Gastroesophageal sphincter (tissue), 4 donors: ENCODE measurements around the gene FAM118B. TPM values are rescaled to one million over a fixed set of nuclear protein-coding genes. Genes with fewer than 3 reads are reported as not detected.

Experiments
- ATAC-seq: fragments of 150-250 bp; one replicate; pipeline ENCODE4 v1.9.1; 2016; ENCODE audit warnings: mild to moderate bottlenecking, moderate library complexity
- H3K27ac ChIP-seq, 4 donors: fragments of 200-600 bp; sonication (generic) in 3 of 4; 1 replicate in 3 of 4; 2 replicates in 1 of 4; pipeline ENCODE4 v1.5.1; 2016 to 2019
- H3K27me3 ChIP-seq: fragments of 200-600 bp; sonication (generic); one replicate; pipeline ENCODE4 v1.5.1; 2019
- H3K36me3 ChIP-seq, 2 donors: fragments of 200-600 bp; sonication (generic); one replicate each; pipeline ENCODE4 v1.5.1; 2019; ENCODE audit warnings: control low read depth in 1 of 2
- H3K4me1 ChIP-seq, 3 donors: fragments of 200-600 bp; sonication (generic); 1 replicate in 2 of 3; 2 replicates in 1 of 3; pipeline ENCODE4 v1.5.1; 2016 to 2019; ENCODE audit warnings: control low read depth in 2 of 3
- H3K4me3 ChIP-seq, 2 donors: fragments of 200-600 bp; sonication (generic); one replicate each; pipeline ENCODE4 v1.5.1; 2019; ENCODE audit warnings: mild to moderate bottlenecking in 1 of 2, moderate library complexity in 1 of 2
- H3K9me3 ChIP-seq, 3 donors: fragments of 200-600 bp; sonication (generic); one replicate each; pipeline ENCODE4 v1.5.1; 2017 to 2019; ENCODE audit warnings: control low read depth in 2 of 3
- EP300 ChIP-seq: sonication (generic); formaldehyde crosslinking; IDR thresholded peaks from one replicate; pipeline ENCODE4 v1.6.1; 2017; ENCODE audit warnings: antibody characterized with exemption, mild to moderate bottlenecking
- POLR2A ChIP-seq, 2 donors: fragments of 450-650 bp; IDR thresholded peaks; one replicate each; pipeline ENCODE4 v1.6.1; 2017; ENCODE audit warnings: antibody characterized with exemption in 2 of 2, mild to moderate bottlenecking in 2 of 2, moderate library complexity in 1 of 2
- POLR2AphosphoS5 ChIP-seq: sonication (generic); formaldehyde crosslinking; IDR thresholded peaks from one replicate; pipeline ENCODE4 v1.6.1; 2017; ENCODE audit warnings: antibody characterized with exemption
- WGBS, 2 donors: methylation state at CpG; one replicate each; pipeline ENCODE4 v1.1.5; 2018; ENCODE audit warnings: low coverage in 1 of 2; 5-methylcytosine and 5-hydroxymethylcytosine counted together
- total RNA-seq, 4 donors: library from RNA; depleted of rRNA; stranded (reverse); fragments of >200 nt; gene quantifications; one replicate each; pipeline ENCODE4 v1.1.0, GENCODE V29; 2016
- TF ChIP-seq, protein P1 (sequence below), 4 experiments: fragments of 200-600 bp in 2 of 4; fragments of 450-650 bp in 2 of 4; sonication (generic) in 1 of 4; IDR thresholded peaks; one replicate each; pipeline ENCODE4 v1.5.1; 2017 to 2019; ENCODE audit warnings: antibody characterized with exemption in 4 of 4, mild to moderate bottlenecking in 2 of 4, moderate library complexity in 2 of 4

FAM118B gene
- total RNA-seq, 4 donors from 2014 or later: 15.5 to 24.0 (median 19.9) TPM

DNA sequence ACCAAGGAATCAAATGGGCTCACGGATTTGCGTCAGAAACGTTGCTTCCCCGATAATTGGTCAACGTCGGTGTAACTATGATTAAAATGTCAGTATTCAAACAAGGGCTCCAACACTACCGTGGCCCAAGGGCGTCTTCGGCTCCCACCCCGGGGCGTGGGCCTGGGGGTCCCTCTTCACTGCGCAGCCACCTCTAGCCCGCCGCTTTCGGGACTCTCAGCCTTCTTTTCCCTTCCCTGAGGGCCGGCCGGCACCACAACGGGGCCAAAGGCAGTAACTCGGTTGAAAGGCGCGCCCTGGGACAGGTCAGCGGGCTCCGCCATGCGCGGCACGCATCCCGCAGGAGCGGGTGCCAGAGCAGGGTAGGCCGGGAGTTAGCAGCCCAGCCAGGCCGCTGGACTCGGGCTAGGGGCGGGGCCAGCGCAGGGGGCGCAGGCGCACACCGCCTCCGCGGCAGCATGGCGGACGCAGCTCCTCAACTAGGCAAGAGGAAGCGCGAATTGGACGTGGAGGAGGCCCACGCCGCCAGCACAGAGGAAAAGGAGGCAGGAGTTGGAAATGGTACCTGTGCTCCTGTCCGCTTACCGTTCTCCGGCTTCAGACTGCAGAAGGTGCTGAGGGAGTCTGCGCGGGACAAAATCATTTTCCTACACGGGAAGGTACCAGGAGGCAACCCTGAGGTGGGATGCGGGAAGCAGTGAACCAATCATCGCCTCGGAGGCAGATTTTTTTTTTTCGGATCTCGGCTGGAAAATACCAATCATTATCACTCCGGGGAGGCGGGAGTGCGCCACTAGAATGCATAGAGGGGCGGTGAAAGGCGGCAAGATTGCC lies 92.3 kb downstream of the FAM118B start, which contains the start of gene DCPS:
Gene DCPS (plus strand): TSS at position 438 of the 834 bp plus-strand sequence. CDS start 21 bp downstream, at position 459.
- 1 to 3% methylated on average over 21 to 28 of the region's 61 CpGs for WGBS, 2 donors
- TF ChIP-seq POLR2A (IDR thresholded peaks at IDR 0.05) (peak; percentile 62 to 63), POLR2AphosphoS5 (peak; percentile 71)
- TF ChIP-seq, protein P1, sequence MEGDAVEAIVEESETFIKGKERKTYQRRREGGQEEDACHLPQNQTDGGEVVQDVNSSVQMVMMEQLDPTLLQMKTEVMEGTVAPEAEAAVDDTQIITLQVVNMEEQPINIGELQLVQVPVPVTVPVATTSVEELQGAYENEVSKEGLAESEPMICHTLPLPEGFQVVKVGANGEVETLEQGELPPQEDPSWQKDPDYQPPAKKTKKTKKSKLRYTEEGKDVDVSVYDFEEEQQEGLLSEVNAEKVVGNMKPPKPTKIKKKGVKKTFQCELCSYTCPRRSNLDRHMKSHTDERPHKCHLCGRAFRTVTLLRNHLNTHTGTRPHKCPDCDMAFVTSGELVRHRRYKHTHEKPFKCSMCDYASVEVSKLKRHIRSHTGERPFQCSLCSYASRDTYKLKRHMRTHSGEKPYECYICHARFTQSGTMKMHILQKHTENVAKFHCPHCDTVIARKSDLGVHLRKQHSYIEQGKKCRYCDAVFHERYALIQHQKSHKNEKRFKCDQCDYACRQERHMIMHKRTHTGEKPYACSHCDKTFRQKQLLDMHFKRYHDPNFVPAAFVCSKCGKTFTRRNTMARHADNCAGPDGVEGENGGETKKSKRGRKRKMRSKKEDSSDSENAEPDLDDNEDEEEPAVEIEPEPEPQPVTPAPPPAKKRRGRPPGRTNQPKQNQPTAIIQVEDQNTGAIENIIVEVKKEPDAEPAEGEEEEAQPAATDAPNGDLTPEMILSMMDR (IDR thresholded peaks at IDR 0.05): no peak

DNA sequence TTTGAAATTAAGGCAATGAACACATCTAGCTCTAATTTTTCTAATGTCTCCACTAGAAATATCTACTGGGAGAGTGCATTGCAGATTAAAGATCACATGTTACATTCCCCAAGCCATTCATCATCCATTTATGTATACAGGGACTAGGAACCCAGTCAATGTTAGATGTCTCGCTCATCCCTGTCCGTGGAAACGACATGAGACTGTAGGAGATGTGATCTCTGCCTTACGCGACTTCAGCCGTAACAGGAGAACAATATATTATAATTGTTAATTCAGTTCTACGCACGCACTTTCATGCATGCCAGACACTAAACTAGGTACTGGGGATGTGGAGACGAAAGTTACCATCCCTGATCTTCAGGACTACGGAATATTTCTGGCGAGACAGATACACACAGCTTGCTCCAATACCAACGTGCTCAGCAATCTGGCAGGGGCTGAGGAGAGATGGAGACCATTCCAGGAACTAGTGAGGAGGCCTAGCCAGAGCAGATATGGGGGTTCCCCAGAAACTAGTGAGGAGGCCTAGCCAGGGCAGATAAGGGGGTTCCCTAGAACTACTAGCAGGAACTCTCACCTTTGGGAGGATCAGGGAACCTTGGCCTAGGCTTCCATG lies 93.0 kb downstream of the FAM118B start:
- 20 to 31% methylated on average over 9 of the region's 12 CpGs for WGBS, 2 donors
- Histone ChIP-seq H3K36me3 (peaks cover 0 to 27% of the 10 kb centered on the region in 2 donors), H3K27ac (peak overlapping the region; percentile 85 to 92 (median 88)), H3K4me3 (peak overlapping the region; percentile 59 to 64), H3K4me1 (peaks cover 0 to 36% (median 6%) of the 10 kb centered on the region in 3 donors), H3K27me3 (no peaks in the 10 kb centered on the region), H3K9me3 (no peaks in the 10 kb centered on the region)
- TF ChIP-seq, protein P1 (IDR thresholded peaks at IDR 0.05): no peak
- TF ChIP-seq POLR2AphosphoS5 (no peak), POLR2A (IDR thresholded peaks at IDR 0.05) (no peak), EP300 (no peak)
- peak; percentile 6 for ATAC-seq

More for the DNA sequence above, 92.3 kb downstream of the FAM118B start, which contains the start of gene DCPS:
- no peaks in the 10 kb centered on the region for H3K9me3 ChIP-seq
- no peaks in the 10 kb centered on the region for H3K27me3 ChIP-seq
- peaks cover 0 to 30% of the 10 kb centered on the region in 2 donors for H3K36me3 ChIP-seq
- ATAC-seq: peak; percentile 99
- H3K4me3 ChIP-seq: peak within 1 kb of the TSS; percentile 59 to 64
- H3K27ac ChIP-seq: peak within 1 kb of the TSS; percentile 85 to 92 (median 88)
- peaks cover 0 to 36% (median 6%) of the 10 kb centered on the region in 3 donors for H3K4me1 ChIP-seq

DNA sequence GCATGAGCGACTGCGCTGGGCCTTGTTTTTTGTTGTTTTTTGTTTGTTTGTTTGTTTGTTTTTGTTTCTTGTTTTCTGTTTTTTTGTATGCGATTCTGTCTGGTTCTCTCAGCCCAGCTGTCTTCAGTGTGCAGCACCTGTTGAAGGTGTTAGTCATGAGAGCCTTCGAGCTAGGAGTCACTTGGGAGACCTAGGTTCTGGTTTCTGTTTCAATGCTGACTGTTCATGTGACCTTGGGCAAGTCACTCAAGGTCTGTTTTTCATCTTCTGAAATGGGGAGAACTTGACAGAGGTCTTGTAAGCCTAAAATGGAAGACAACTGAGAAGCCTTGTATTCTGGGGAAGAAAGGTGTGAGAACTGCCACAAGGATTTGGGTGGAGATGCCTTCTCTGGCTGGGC lies 94.1 kb downstream of the FAM118B start:
- Histone ChIP-seq H3K4me1 (peaks cover 0 to 44% (median 8%) of the 10 kb centered on the region in 3 donors), H3K4me3 (no peak overlapping the region), H3K9me3 (no peaks in the 10 kb centered on the region), H3K27ac (no peak overlapping the region), H3K36me3 (peaks cover 0 to 25% of the 10 kb centered on the region in 2 donors), H3K27me3 (no peaks in the 10 kb centered on the region)
- ATAC-seq: no peak
- WGBS, 2 donors: 84% methylated on average over 4 of the region's 4 CpGs; no CpG with 5 or more reads in 1 of the 2 donors
- TF ChIP-seq EP300 (no peak), POLR2AphosphoS5 (no peak), POLR2A (IDR thresholded peaks at IDR 0.05) (no peak)
- TF ChIP-seq, protein P1 (IDR thresholded peaks at IDR 0.05): no peak

DNA sequence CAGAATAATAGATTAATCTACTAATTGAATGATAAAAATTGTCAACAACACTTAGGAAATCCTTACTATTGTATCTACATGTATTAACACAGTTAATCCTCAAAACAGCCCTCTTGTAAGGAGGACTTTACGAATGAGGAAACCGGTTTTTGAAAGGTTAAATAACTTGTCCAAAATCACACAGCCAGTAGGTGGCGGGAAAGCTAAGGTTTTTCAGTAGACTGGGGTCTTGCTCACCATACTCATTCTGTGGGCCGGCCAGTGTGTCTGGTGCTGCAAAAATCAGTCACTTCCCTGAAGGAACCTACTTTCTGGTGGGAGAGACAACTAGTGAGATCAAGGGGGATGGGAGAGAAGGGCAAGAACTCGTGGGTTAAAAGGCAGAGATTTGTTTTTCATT lies 96.1 kb downstream of the FAM118B start:
- Histone ChIP-seq H3K27me3 (no peaks in the 10 kb centered on the region), H3K36me3 (peaks cover 0 to 25% of the 10 kb centered on the region in 2 donors), H3K4me3 (no peak overlapping the region), H3K9me3 (no peaks in the 10 kb centered on the region), H3K4me1 (peaks cover 0 to 51% (median 13%) of the 10 kb centered on the region in 3 donors), H3K27ac (no peak overlapping the region)
- TF ChIP-seq, protein P1 (IDR thresholded peaks at IDR 0.05): peak in 3 of 4 experiments; percentile 28 to 35 (median 33)
- TF ChIP-seq POLR2A (IDR thresholded peaks at IDR 0.05): no peak
- no peak for TF ChIP-seq POLR2AphosphoS5
- no peak for TF ChIP-seq EP300
- WGBS, 2 donors: 17 to 23% methylated on average over 5 of the region's 5 CpGs
- no peak for ATAC-seq
